Measurements from ENCODE around the gene ARL2BP. TPM values are rescaled to one million over a fixed set of nuclear protein-coding genes. Genes with fewer than 3 reads are reported as not detected.
"Not testable (repeated sequence)": the region's sequence is repeated elsewhere in the genome, so short reads cannot be mapped to it uniquely, and the experiment has no call there.

Gene ARL2BP
- total RNA-seq, 1 donor from 2014 or later = 60.3 TPM

GRCh38 chr16:57275946-57276345, 30.9 kb downstream of the ARL2BP start:
- ATAC-seq; DNase-seq; intact Hi-C loops (cut with micrococcal nuclease): not testable (repeated sequence)

- peak; percentile 79 for ATAC-seq
- intact Hi-C loops (cut with micrococcal nuclease) = no loop called here
Measured at GRCh38 chr16:57276596-57276995, 31.5 kb downstream of the ARL2BP start.

GRCh38 chr16:57277586-57277985, 32.5 kb downstream of the ARL2BP start:
- no peak for DNase-seq
- ATAC-seq = no peak
- intact Hi-C loops (cut with micrococcal nuclease) = no loop called here

More at GRCh38 chr16:57276596-57276995, 31.5 kb downstream of the ARL2BP start:
- DNase-seq = no peak

- DNase-seq (no peak), ATAC-seq (no peak)
- intact Hi-C loops (cut with micrococcal nuclease) = no loop called here
Measured at GRCh38 chr16:57278494-57278893, 33.4 kb downstream of the ARL2BP start.

GRCh38 chr16:57279780-57280638, 35.0 kb downstream of the ARL2BP start:
- DNase-seq (no peak), ATAC-seq (no peak)
- intact Hi-C loops (cut with micrococcal nuclease) = no loop called here

- DNase-seq (no peak), ATAC-seq (no peak)
- intact Hi-C loops (cut with micrococcal nuclease) = no loop called here
Measured at GRCh38 chr16:57281791-57282190, 36.7 kb downstream of the ARL2BP start.

GRCh38 chr16:57282510-57283213, 37.6 kb downstream of the ARL2BP start:
- intact Hi-C loops (cut with micrococcal nuclease) = no loop called here
- no peak for DNase-seq
- no peak for ATAC-seq

GRCh38 chr16:57283214-57283958, 38.3 kb downstream of the ARL2BP start:
- DNase-seq (no peak), ATAC-seq (peak; percentile 16)
- intact Hi-C loops (cut with micrococcal nuclease) = no loop called here

- DNase-seq (no peak), ATAC-seq (peak; percentile 24)
- intact Hi-C loops (cut with micrococcal nuclease) = no loop called here
Measured at GRCh38 chr16:57283959-57284208, 38.8 kb downstream of the ARL2BP start.

GRCh38 chr16:57284209-57284951, 39.3 kb downstream of the ARL2BP start, which contains the start of gene PLLP:
Gene PLLP, minus strand, starts transcription at chr16:57284672. Its CDS starts 132 bp downstream, at chr16:57284540.
- ATAC-seq (peak; percentile 84), DNase-seq (peak; percentile 56)
- intact Hi-C loops (cut with micrococcal nuclease) = no loop called here

GRCh38 chr16:57284952-57285363, 39.9 kb downstream of the ARL2BP start:
- ATAC-seq = no peak
- intact Hi-C loops (cut with micrococcal nuclease) = no loop called here
- DNase-seq = no peak

GRCh38 chr16:57285379-57285778, 40.3 kb downstream of the ARL2BP start:
- ATAC-seq (no peak), DNase-seq (no peak)
- intact Hi-C loops (cut with micrococcal nuclease) = no loop called here

GRCh38 chr16:57289391-57290257, 44.6 kb downstream of the ARL2BP start:
- DNase-seq (no peak), ATAC-seq (no peak)
- intact Hi-C loops (cut with micrococcal nuclease) = no loop called here

GRCh38 chr16:57297856-57298255, 52.8 kb downstream of the ARL2BP start:
- DNase-seq = no peak
- intact Hi-C loops (cut with micrococcal nuclease) = no loop called here

GRCh38 chr16:57299009-57299718, 54.1 kb downstream of the ARL2BP start:
- peak; percentile 36 for ATAC-seq
- no peak for DNase-seq
- intact Hi-C loops (cut with micrococcal nuclease) = no loop called here

More at GRCh38 chr16:57297856-57298255, 52.8 kb downstream of the ARL2BP start:
- no peak for ATAC-seq

- ATAC-seq = peak; percentile 81
- intact Hi-C loops (cut with micrococcal nuclease) = loop anchor here (1.0 kb wide), 1 partner anchor 122 kb away; no protein-coding TSS in a partner anchor
- peak; percentile 90 for DNase-seq
Measured at GRCh38 chr16:57299719-57300386, 54.8 kb downstream of the ARL2BP start.
